IMR-90 (cell line): Measurements from ENCODE around the gene PLA2G2E. TPM values are rescaled to one million over a fixed set of nuclear protein-coding genes. Genes with fewer than 3 reads are reported as not detected.

ENCODE experiments used
- ATAC-seq: fragments of 200-7000 bp; cut with Tn5 transposase; 2 replicates; pipeline ENCODE4 v1.9.1; 2020; ENCODE audit warnings: low read depth, mild to moderate bottlenecking, moderate library complexity
- BruUV-seq: library from RNA; stranded (reverse); fragments of 400-500 nt; replicated peaks from 2 replicates; lab custom pipeline; 2021; lab: Mats Ljungman, UMichigan
- CTCF ChIA-PET: fragments of 300-600 bp; formaldehyde crosslinking; extraction: SDS; loops from one replicate; lab custom pipeline; 2021; ENCODE audit warnings: antibody characterized with exemption; lab: Yijun Ruan, JAX
- POLR2A ChIA-PET: fragments of 300-600 bp; sonication (Branson Sonifier 250); formaldehyde crosslinking; loops from one replicate; lab custom pipeline; 2022; ENCODE audit warnings: antibody characterized with exemption; ENCODE audit not compliant: unreplicated experiment; lab: Charles Lee
- DNase-seq: peaks from one replicate; pipeline ENCODE4 v3.0.0; 2013
- H2AFZ ChIP-seq: replicated peaks from 2 replicates; pipeline ENCODE3; 2013; ENCODE audit warnings: low read length, mild to moderate bottlenecking; ENCODE audit not compliant: poor library complexity
- H2AK5ac ChIP-seq: 2 replicates; pipeline ENCODE4 v1.6.1; 2013; ENCODE audit warnings: low read depth, low read length, inconsistent platforms
- H2AK9ac ChIP-seq: replicated peaks from 2 replicates; pipeline ENCODE3; 2013; ENCODE audit warnings: mild to moderate bottlenecking, low read depth, low read length, moderate library complexity; ENCODE audit not compliant: poor library complexity
- H2BK120ac ChIP-seq: 2 replicates; pipeline ENCODE4 v1.6.1; 2013; ENCODE audit warnings: low read depth, low read length, inconsistent platforms
- H2BK15ac ChIP-seq: 3 replicates; pipeline ENCODE4 v1.6.1; 2013; ENCODE audit warnings: low read depth, low read length, inconsistent platforms
- H2BK20ac ChIP-seq: 2 replicates; pipeline ENCODE4 v1.6.1; 2013; ENCODE audit warnings: low read depth, mild to moderate bottlenecking, inconsistent platforms, low read length, moderate library complexity
- H2BK5ac ChIP-seq: 2 replicates; pipeline ENCODE4 v1.6.1; 2013; ENCODE audit warnings: mild to moderate bottlenecking, low read depth, low read length, inconsistent platforms; ENCODE audit not compliant: poor library complexity, severe bottlenecking
- H3K14ac ChIP-seq: replicated peaks from 2 replicates; pipeline ENCODE4 v1.6.1; 2013; ENCODE audit warnings: low read depth, low read length, inconsistent platforms
- H3K18ac ChIP-seq: 2 replicates; pipeline ENCODE4 v1.6.1; 2013; ENCODE audit warnings: low read depth, low read length, control low read depth
- H3K23ac ChIP-seq: 2 replicates; pipeline ENCODE4 v1.6.1; 2013; ENCODE audit warnings: low read depth, low read length, inconsistent platforms
- H3K27ac ChIP-seq: 2 replicates; pipeline ENCODE4 v1.5.1; 2013; ENCODE audit warnings: mild to moderate bottlenecking, control low read depth, low read length; ENCODE audit not compliant: insufficient read depth
- H3K27me3 ChIP-seq: 2 replicates; pipeline ENCODE4 v1.6.1; 2013; ENCODE audit warnings: low read length; ENCODE audit not compliant: control insufficient read depth, insufficient read depth
- H3K36me3 ChIP-seq: 2 replicates; pipeline ENCODE4 v1.6.1; 2013; ENCODE audit warnings: low read length, mixed read lengths; ENCODE audit not compliant: control insufficient read depth, insufficient read depth
- H3K4ac ChIP-seq: 2 replicates; pipeline ENCODE4 v1.6.1; 2013; ENCODE audit warnings: low read depth, low read length, inconsistent platforms
- H3K4me1 ChIP-seq: 2 replicates; pipeline ENCODE4 v1.6.1; 2013; ENCODE audit warnings: low read length, mixed read lengths; ENCODE audit not compliant: control insufficient read depth, insufficient read depth
- H3K4me2 ChIP-seq: 2 replicates; pipeline ENCODE4 v1.6.1; 2013; ENCODE audit warnings: low read depth, mild to moderate bottlenecking, control low read depth, low read length, moderate library complexity
- H3K4me3 ChIP-seq: 2 replicates; pipeline ENCODE4 v1.5.1; 2013; ENCODE audit warnings: low read depth, mild to moderate bottlenecking, control low read depth, low read length, moderate library complexity; ENCODE audit not compliant: insufficient read depth
- H3K56ac ChIP-seq: 2 replicates; pipeline ENCODE4 v1.6.1; 2013; ENCODE audit warnings: low read length, inconsistent platforms; ENCODE audit not compliant: insufficient read depth; ENCODE audit errors: extremely low read depth
- H3K79me1 ChIP-seq, 2 experiments: 2 replicates each; pipeline ENCODE4 v1.6.1; 2013; ENCODE audit warnings: low read length in 2 of 2, inconsistent platforms in 1 of 2, low read depth in 1 of 2
- H3K9ac ChIP-seq: 2 replicates; pipeline ENCODE4 v1.6.1; 2013; ENCODE audit warnings: low read depth, low read length, control low read depth
- H3K9me1 ChIP-seq: 2 replicates; pipeline ENCODE4 v1.6.1; 2013; ENCODE audit warnings: low read length, inconsistent platforms; ENCODE audit not compliant: insufficient read depth
- H3K9me3 ChIP-seq: 2 replicates; pipeline ENCODE4 v1.6.1; 2013; ENCODE audit warnings: low read length; ENCODE audit not compliant: control insufficient read depth, insufficient read depth
- H4K20me1 ChIP-seq: 2 replicates; pipeline ENCODE4 v1.6.1; 2013; ENCODE audit warnings: low read length, inconsistent platforms; ENCODE audit not compliant: insufficient read depth
- H4K5ac ChIP-seq: 2 replicates; pipeline ENCODE4 v1.6.1; 2013; ENCODE audit warnings: mild to moderate bottlenecking, low read depth, low read length, control low read depth
- H4K8ac ChIP-seq, 2 experiments: 2 replicates each; pipeline ENCODE4 v1.6.1; 2013; ENCODE audit warnings: low read depth in 2 of 2, low read length in 2 of 2, control low read depth in 1 of 2, inconsistent platforms in 1 of 2
- H4K91ac ChIP-seq: 2 replicates; pipeline ENCODE4 v1.6.1; 2013; ENCODE audit warnings: low read depth, low read length, inconsistent platforms; ENCODE audit not compliant: insufficient read depth
- CEBPB ChIP-seq: IDR thresholded peaks from 2 replicates; pipeline ENCODE4 v1.6.1; 2012; ENCODE audit warnings: low read depth, low read length, improper control_type of control experiment
- CHD1 ChIP-seq: IDR thresholded peaks from 2 replicates; pipeline ENCODE4 v1.6.1; 2012; ENCODE audit warnings: low read depth, low read length, improper control_type of control experiment
- FOS ChIP-seq: fragments of 150-350 bp; IDR thresholded peaks from 2 replicates; pipeline ENCODE4 v1.6.1; 2016; ENCODE audit warnings: low read depth, low read length
- MAFK ChIP-seq: IDR thresholded peaks from 2 replicates; pipeline ENCODE4 v1.6.1; 2012; ENCODE audit warnings: low read depth, low read length, improper control_type of control experiment
- MXI1 ChIP-seq: IDR thresholded peaks from 2 replicates; pipeline ENCODE4 v1.6.1; 2012; ENCODE audit warnings: low read depth, mild to moderate bottlenecking, low read length, moderate library complexity, borderline replicate concordance
- NFE2L2 ChIP-seq: fragments of 150-350 bp; IDR thresholded peaks from 2 replicates; pipeline ENCODE4 v1.6.1; 2016; ENCODE audit warnings: low read depth, mild to moderate bottlenecking, low read length
- RAD21 ChIP-seq: IDR thresholded peaks from 2 replicates; pipeline ENCODE4 v1.6.1; 2012; ENCODE audit warnings: low read length, improper control_type of control experiment
- SMC3 ChIP-seq: fragments of 150-350 bp; IDR thresholded peaks from 2 replicates; pipeline ENCODE4 v1.6.1; 2016; ENCODE audit warnings: low read depth, mild to moderate bottlenecking, antibody characterized with exemption, low read length, moderate library complexity
- WGBS, 2 experiments: methylation state at CpG; one replicate each; pipeline versions ENCODE4 v1.1.5 to v1.1.7; 2013; ENCODE audit warnings: missing lambda C conversion rate in 2 of 2; ENCODE audit not compliant: insufficient read length in 1 of 2; ENCODE audit errors: extremely low coverage in 2 of 2; 5-methylcytosine and 5-hydroxymethylcytosine counted together
- dilution Hi-C: fragments of 300-500 bp; cut with HindIII; formaldehyde crosslinking; loops from one replicate; pipeline ENCODE4 v1.14.3; 2018; ENCODE audit warnings: low sequenced_read_pairs; ENCODE audit not compliant: unreplicated experiment
- in situ Hi-C: fragments of 300-500 bp; cut with MboI; formaldehyde crosslinking; loops from 3 replicates; pipeline ENCODE4 v1.14.3; 2019; ENCODE audit warnings: low sequenced_read_pairs, inconsistent platforms, mixed read lengths
- intact Hi-C: fragments of 100-400 bp; cut with micrococcal nuclease; formaldehyde crosslinking; loops from 2 replicates; pipeline ENCODE4 v1.10.0; 2022
- polyA plus RNA-seq, 3 experiments: library from polyadenylated mRNA; depleted of rRNA; stranded (reverse); fragments of >200 nt; gene quantifications; 2 replicates each; pipeline ENCODE4 v1.2.3, GENCODE V29; 2012; ENCODE audit warnings: low replicate concordance in 1 of 3
- total RNA-seq: library from RNA; depleted of rRNA; stranded (reverse); fragments of >200 nt; gene quantifications from 2 replicates; pipeline ENCODE4 v1.2.3, GENCODE V29; 2012
- TF ChIP-seq, protein P1 (sequence below): conservative IDR thresholded peaks from 2 replicates; pipeline ENCODE4 v1.5.1; 2012; ENCODE audit warnings: mild to moderate bottlenecking, low read depth, low read length, improper control_type of control experiment

The PLA2G2E gene
- total and polyA plus RNA-seq, 2 of the 4 experiments (the other 2 are of a cell fraction), result not detected

- Histone ChIP-seq H3K9ac (no peak overlapping the region), H2BK15ac (no peak overlapping the region), H3K9me1 (no peaks in the 10 kb centered on the region), H3K27ac (no peak overlapping the region), H2AK5ac (no peak overlapping the region), H3K56ac (no peak overlapping the region), H2BK20ac (no peak overlapping the region), H3K27me3 (peaks cover 29% of the 10 kb centered on the region), H3K9me3 (no peaks in the 10 kb centered on the region), H3K14ac (no peak overlapping the region), H4K91ac (no peak overlapping the region), H3K4me1 (no peaks in the 10 kb centered on the region), H2BK120ac (no peak overlapping the region), H3K4me2 (no peak overlapping the region), H3K4ac (no peak overlapping the region), H3K36me3 (no peaks in the 10 kb centered on the region), H3K23ac (no peak overlapping the region), H3K4me3 (no peak overlapping the region), H2AK9ac (no peak overlapping the region), H2BK5ac (no peak overlapping the region), H3K18ac (no peak overlapping the region), H4K20me1 (no peaks in the 10 kb centered on the region), H4K5ac (no peak overlapping the region), H4K8ac (no peak overlapping the region), H3K79me1 (no peaks in the 10 kb centered on the region), H2AFZ (peak overlapping the region; percentile 18)
- DNase-seq (no peak), ATAC-seq (no peak)
- TF ChIP-seq CHD1 (no peak), FOS (no peak), MXI1 (no peak), MAFK (no peak), SMC3 (no peak), NFE2L2 (no peak), CEBPB (no peak), RAD21 (no peak)
- TF ChIP-seq, protein P1, sequence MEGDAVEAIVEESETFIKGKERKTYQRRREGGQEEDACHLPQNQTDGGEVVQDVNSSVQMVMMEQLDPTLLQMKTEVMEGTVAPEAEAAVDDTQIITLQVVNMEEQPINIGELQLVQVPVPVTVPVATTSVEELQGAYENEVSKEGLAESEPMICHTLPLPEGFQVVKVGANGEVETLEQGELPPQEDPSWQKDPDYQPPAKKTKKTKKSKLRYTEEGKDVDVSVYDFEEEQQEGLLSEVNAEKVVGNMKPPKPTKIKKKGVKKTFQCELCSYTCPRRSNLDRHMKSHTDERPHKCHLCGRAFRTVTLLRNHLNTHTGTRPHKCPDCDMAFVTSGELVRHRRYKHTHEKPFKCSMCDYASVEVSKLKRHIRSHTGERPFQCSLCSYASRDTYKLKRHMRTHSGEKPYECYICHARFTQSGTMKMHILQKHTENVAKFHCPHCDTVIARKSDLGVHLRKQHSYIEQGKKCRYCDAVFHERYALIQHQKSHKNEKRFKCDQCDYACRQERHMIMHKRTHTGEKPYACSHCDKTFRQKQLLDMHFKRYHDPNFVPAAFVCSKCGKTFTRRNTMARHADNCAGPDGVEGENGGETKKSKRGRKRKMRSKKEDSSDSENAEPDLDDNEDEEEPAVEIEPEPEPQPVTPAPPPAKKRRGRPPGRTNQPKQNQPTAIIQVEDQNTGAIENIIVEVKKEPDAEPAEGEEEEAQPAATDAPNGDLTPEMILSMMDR, result no peak
- dilution Hi-C loops (no loop called here), in situ Hi-C loops (no loop called here), intact Hi-C loops (no loop called here)
- BruUV-seq, result no TSS peak
- ChIA-PET CTCF (no interaction called here), POLR2A (no interaction called here)
- WGBS, 2 experiments, result 48% methylated on average over 3 of the region's 9 CpGs; no CpG with 5 or more reads in 1 of the 2 experiments
Observed at GRCh38 chr1:19967808-19968207, 44.4 kb upstream of the PLA2G2E start.
